AG09309 (cell line): ENCODE measurements around the gene PIMREG.

Experiments
- DNase-seq: peaks from one replicate; pipeline ENCODE4 v3.0.0-alpha.2; 2010; ENCODE audit warnings: low read depth
- H3K4me3 ChIP-seq: 2 replicates; pipeline ENCODE4 v1.5.1; 2011; ENCODE audit warnings: mild to moderate bottlenecking, low read depth, low read length, moderate library complexity; ENCODE audit not compliant: control insufficient read depth
- TF ChIP-seq, protein P1 (sequence below): IDR thresholded peaks from 2 replicates; pipeline ENCODE4 v1.5.1; 2011; ENCODE audit warnings: mild to moderate bottlenecking, low read depth, low read length, inconsistent platforms; ENCODE audit not compliant: insufficient read depth, control insufficient read depth; ENCODE audit errors: missing control alignments

Gene PIMREG, protein sequence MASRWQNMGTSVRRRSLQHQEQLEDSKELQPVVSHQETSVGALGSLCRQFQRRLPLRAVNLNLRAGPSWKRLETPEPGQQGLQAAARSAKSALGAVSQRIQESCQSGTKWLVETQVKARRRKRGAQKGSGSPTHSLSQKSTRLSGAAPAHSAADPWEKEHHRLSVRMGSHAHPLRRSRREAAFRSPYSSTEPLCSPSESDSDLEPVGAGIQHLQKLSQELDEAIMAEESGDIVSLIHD

DNA sequence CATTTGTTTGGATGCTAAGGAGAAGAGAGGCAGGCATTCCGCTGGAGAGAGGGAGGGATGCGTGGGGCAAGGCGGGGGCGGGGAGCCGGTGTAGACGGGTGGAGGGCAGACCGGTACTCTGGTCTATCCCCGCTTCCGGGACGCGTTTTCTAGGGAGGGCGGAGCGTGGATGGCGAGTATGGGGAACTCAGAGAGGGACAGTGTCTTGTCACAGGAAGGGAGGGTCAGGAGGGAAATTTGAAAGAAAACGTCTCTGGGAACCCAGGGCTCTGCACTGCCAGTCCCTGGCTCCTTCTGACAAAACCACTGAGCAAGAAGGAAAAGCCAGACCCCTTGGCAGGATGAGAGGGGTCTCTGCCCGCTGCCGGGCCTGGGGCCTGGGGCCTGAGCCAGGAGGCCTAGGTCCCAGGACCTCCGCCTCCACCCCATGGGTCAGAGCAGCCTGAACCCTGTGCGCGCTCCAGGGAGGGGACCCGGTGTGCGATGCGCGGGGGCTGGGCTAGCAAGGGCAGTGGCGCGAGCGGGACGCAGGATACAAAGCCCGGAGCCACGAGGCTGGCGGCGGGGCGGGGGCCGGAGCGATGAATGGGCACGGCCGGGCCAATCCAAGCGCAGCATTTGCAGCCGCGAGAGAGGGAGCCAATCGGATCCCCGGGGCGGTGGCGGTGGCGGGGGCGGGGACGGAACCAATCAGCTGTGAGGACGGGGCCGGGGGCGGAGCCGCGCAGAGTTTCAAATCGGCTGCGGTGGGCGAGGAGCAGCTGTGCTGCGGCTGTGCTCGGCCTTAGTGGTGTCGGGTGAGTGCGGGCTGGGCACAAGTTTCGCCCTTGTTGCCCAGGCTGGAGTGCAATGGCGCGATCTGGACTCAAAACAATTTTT is at the start of gene PIMREG:
TSS of gene PIMREG (plus strand) at position 764 of the 879 bp plus-strand sequence. CDS start 656 bp downstream, outside the sequence.
- peak; percentile 54 for DNase-seq
- TF ChIP-seq, protein P1, sequence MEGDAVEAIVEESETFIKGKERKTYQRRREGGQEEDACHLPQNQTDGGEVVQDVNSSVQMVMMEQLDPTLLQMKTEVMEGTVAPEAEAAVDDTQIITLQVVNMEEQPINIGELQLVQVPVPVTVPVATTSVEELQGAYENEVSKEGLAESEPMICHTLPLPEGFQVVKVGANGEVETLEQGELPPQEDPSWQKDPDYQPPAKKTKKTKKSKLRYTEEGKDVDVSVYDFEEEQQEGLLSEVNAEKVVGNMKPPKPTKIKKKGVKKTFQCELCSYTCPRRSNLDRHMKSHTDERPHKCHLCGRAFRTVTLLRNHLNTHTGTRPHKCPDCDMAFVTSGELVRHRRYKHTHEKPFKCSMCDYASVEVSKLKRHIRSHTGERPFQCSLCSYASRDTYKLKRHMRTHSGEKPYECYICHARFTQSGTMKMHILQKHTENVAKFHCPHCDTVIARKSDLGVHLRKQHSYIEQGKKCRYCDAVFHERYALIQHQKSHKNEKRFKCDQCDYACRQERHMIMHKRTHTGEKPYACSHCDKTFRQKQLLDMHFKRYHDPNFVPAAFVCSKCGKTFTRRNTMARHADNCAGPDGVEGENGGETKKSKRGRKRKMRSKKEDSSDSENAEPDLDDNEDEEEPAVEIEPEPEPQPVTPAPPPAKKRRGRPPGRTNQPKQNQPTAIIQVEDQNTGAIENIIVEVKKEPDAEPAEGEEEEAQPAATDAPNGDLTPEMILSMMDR: no peak
- H3K4me3 ChIP-seq: peak within 1 kb of the TSS; percentile 90

- TF ChIP-seq, protein P1: no peak
- H3K4me3 ChIP-seq: no peak overlapping the region
- DNase-seq: no peak
Measured at GRCh38 chr17:6398955-6399354, 45.3 kb upstream of the PIMREG start.

DNA sequence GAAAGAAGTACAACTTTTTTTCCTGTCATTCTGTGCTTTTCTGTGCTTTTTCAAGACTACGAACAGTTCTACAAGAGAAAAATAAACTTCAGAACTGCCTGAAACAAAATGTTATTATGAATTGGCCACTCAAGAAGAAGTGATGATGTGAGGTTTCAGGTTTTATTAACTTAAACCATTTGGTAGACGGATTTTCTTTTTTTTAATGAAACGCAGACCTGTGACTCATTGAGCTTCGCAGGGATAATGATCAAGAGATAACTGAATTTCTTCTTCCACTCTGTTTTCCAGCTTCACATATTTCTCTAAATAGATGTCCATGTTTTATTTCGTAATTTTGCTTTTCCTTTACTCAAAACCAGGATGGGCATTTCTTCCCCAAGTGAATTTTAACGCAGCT is 42.0 kb upstream of the PIMREG start:
- H3K4me3 ChIP-seq: no peak overlapping the region
- DNase-seq: no peak
- TF ChIP-seq, protein P1: no peak

DNA sequence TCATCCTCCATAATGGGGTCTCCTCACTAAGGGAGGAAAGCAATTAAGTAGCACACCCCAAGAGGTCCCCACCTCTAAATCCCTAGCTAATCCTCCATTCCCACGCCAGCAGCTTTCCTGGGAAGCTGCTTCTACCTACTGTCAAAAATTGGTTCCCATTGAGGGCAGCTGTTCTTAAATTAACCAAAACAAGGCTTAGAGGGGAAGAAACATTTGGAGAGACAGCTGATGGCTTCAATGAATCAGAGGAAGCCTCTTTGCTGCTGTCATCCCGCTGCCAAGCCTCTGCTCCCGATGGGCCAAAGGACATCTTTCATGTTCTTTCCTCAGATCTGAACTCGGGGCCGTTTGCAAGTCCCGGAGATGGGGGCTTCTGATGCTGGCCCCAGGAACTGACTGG is 36.0 kb upstream of the PIMREG start:
- no peak for DNase-seq
- no peak overlapping the region for H3K4me3 ChIP-seq
- TF ChIP-seq, protein P1: no peak

- H3K4me3 ChIP-seq: no peak overlapping the region
- TF ChIP-seq, protein P1: no peak
- DNase-seq: no peak
Measured at GRCh38 chr17:6408735-6409134, 35.5 kb upstream of the PIMREG start.

DNA sequence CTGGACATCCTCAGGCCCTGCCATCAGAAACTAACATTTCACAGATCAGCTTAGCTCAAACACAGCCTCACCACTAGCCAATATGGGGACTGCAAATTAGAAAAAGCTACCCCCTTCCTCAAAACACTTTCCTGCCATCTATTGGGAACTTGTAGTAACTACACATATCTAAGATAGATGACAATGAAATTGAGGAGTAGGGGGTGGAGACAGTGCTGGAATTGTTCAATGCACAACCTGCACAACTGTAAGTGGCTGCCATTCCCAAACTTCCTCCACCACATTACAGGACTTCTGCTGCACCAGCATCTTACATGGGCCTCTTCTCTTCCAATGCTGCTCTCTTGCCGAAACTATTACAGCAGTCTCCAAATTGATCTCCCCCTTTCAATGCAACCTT is 31.2 kb upstream of the PIMREG start:
- TF ChIP-seq, protein P1: peak; percentile 43
- peak; percentile 10 for DNase-seq
- H3K4me3 ChIP-seq: no peak overlapping the region
